ENCODE results near the gene TUBGCP6.
"Not testable (repeated sequence)": the region's sequence is repeated elsewhere in the genome, so short reads cannot be mapped to it uniquely, and the experiment has no call there.

TUBGCP6 gene

GRCh38 chr22:50179937-50180726 is 64.7 kb downstream of the TUBGCP6 start:
- DNase-seq, result no peak

GRCh38 chr22:50178871-50179869 is 65.7 kb downstream of the TUBGCP6 start:
- DNase-seq, result no peak

- no peak for DNase-seq
Measured at GRCh38 chr22:50178471-50178864, 66.4 kb downstream of the TUBGCP6 start.

- no peak for DNase-seq
Measured at GRCh38 chr22:50177537-50178470, 67.0 kb downstream of the TUBGCP6 start.

GRCh38 chr22:50176850-50177536 is 67.8 kb downstream of the TUBGCP6 start:
- no peak for DNase-seq

- no peak for DNase-seq
Measured at GRCh38 chr22:50175921-50176849, 68.6 kb downstream of the TUBGCP6 start.

- no peak for DNase-seq
Measured at GRCh38 chr22:50175191-50175461, 69.7 kb downstream of the TUBGCP6 start.

GRCh38 chr22:50174382-50175190 is 70.2 kb downstream of the TUBGCP6 start:
- no peak for DNase-seq

- DNase-seq, result no peak
Measured at GRCh38 chr22:50173983-50174355, 70.9 kb downstream of the TUBGCP6 start.

GRCh38 chr22:50173311-50173982 is 71.4 kb downstream of the TUBGCP6 start:
- no peak for DNase-seq

GRCh38 chr22:50171965-50172421 is 72.8 kb downstream of the TUBGCP6 start:
- no peak for DNase-seq

- DNase-seq, result no peak
Measured at GRCh38 chr22:50171319-50171964, 73.4 kb downstream of the TUBGCP6 start.

GRCh38 chr22:50170453-50171318 is 74.1 kb downstream of the TUBGCP6 start, which contains the start of gene PANX2:
Gene PANX2 (plus strand): TSS chr22:50170731. CDS start chr22:50170731, 0 bp downstream.
- no peak for DNase-seq

GRCh38 chr22:50169774-50170341 is 75.0 kb downstream of the TUBGCP6 start:
- DNase-seq, result no peak

- no peak for DNase-seq
Measured at GRCh38 chr22:50169181-50169759, 75.6 kb downstream of the TUBGCP6 start.

GRCh38 chr22:50168490-50169180 is 76.2 kb downstream of the TUBGCP6 start:
- DNase-seq, result not testable (repeated sequence)
